CD4-positive, alpha-beta T cell treated with Interleukin-17A for 1 hour (primary cell): Measurements from ENCODE around the gene TMEM79.

ENCODE experiments used
- DNase-seq: peaks from one replicate; pipeline ENCODE4 v3.0.0-alpha.2; 2020

Gene TMEM79

DNA sequence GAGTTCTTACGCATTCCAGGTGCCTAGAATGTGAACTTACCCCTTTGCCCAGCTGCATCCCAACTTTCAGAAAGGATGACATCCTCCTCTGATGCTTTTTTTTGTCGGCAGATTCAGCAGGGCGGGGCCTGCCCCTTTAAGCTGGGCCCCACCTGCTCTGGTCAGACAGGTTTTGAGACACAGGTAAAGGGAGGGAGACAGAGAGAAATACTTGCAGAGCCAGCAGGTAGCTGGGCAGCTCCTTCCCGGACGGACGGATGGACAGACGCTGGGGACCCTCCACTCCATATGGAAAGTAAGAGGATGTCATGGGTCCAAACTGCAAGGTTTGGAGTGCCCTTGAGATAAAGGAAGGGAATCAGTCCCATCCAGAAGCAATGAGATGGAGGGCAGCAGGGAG is at the start of gene TMEM79:
Gene TMEM79, plus strand, starts transcription at position 214 of the 400 bp plus-strand sequence. CDS start 902 bp downstream, outside the sequence.
- DNase-seq: no peak

- DNase-seq: no peak
These were observed 48.0 kb upstream of the TMEM79 start for GRCh38 chr1:156236164-156236563.

DNA sequence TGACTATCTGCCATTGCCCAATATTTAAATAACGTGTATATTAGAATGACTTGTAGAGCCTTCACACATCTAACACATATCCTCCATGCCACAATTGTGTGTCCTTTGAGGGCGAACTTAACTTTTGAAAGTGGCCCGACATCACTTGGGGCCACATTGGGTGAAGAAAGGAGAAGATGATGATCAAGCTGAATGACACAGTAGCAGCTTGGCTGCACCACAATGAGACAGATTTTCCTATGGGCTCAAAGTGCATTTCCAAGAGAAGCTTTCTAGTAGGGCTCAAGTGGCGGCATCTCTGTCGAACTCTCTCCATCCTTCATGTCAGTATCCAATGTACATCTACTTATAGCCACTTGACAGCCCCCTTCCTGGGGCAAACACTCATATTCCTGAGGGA is 45.9 kb upstream of the TMEM79 start:
- no peak for DNase-seq

GRCh38 chr1:156241311-156241811 is 42.8 kb upstream of the TMEM79 start:
- DNase-seq: no peak

- no peak for DNase-seq
These were observed 42.2 kb upstream of the TMEM79 start, which contains the start of gene BGLAP for GRCh38 chr1:156241926-156242325. Gene BGLAP (plus strand): TSS chr1:156242184. CDS start chr1:156242232, 48 bp downstream.

- DNase-seq: no peak
These were observed 41.4 kb upstream of the TMEM79 start for GRCh38 chr1:156242738-156243137.

- no peak for DNase-seq
These were observed 40.0 kb upstream of the TMEM79 start for GRCh38 chr1:156244126-156244525.

DNA sequence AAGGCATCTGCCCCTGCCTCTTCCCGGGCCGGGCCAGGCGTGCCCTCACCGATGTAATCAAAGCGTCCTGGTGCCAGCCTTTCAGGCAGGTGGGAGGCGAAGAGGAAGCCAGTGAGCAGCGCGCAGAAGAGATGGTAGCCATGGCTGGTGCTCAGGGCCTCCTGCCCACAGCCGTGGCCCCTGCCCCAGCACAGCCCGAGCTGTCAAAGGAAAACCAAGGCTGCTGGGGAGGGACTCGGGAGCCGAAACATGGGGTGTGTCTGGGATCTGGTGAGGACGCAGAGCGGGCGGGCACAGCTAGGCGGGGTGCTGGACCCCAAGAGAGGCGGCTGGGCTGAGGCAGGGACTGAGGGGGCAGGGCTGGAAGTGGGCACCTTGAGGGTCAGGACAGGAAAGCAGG is 39.4 kb upstream of the TMEM79 start:
- DNase-seq: no peak

DNA sequence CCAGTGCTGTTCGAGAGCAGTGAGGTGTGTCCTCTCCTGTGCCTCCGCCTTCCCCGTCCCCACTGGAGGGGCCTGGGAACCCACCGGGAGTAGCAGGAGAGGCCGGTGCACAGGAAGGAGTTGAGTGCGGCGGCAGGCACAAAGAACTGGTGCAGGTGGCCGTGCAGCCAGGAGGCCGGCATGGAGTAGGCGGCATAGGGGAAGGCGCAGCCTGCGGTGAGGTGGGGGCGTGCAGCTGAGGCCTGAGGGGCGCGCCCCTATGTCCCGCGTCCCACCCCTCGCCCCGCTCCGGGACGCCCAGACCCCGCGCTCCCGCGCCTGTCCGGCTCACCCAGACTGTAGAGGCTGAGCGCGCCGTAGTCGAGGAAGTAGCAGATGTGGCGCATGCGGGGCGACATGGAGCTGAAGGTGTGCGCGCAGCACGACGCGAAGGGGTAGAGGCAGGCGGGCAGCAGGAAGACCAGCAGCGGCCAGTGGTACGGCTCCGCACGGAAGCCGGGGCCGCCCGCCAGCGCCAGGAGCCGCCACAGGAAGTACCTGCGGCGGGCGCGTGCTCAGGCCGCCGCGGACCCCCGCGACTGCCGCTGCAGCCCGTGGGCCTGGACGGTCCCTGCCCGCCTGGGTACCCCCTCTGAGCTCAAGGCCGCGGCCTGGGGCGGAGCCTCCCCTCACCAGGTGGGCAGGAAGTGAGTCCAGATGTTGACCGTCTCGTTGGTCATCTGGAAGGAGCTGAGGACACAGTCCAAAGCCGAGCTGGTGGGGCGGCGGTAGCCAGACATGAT is 38.5 kb upstream of the TMEM79 start:
- DNase-seq: peak; percentile 41

- no peak for DNase-seq
These were observed 37.8 kb upstream of the TMEM79 start for GRCh38 chr1:156246241-156246780.

- DNase-seq: no peak
These were observed 37.2 kb upstream of the TMEM79 start for GRCh38 chr1:156246781-156247459.

GRCh38 chr1:156247460-156248322 is 36.4 kb upstream of the TMEM79 start, which contains the start of gene PAQR6:
Gene PAQR6 (minus strand): TSS chr1:156248056. CDS start chr1:156246731, 1,325 bp downstream.
- no peak for DNase-seq

- DNase-seq: no peak
These were observed 35.8 kb upstream of the TMEM79 start for GRCh38 chr1:156248323-156248683.

GRCh38 chr1:156249593-156249992 is 34.5 kb upstream of the TMEM79 start:
- no peak for DNase-seq

- no peak for DNase-seq
These were observed 32.6 kb upstream of the TMEM79 start for GRCh38 chr1:156251527-156251926.

DNA sequence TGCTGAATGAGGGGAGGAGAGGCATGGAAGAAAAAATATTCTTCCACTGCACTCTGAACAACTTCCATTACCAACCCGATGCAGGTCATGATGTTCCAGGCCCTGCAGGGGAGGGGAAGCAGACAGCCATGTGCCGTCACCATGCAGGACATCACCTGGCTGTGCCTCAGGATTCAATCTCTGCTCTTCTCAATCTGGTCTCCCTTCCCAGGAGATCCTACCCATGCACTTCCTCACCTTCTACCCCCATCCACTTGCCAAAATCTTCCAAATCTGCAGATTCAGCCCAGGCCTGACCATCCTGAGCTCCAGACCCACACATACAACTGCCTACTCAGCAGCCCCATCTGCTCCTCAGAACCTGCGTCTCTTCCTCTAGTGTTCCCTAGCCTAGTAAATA is 30.5 kb upstream of the TMEM79 start:
- DNase-seq: no peak

DNA sequence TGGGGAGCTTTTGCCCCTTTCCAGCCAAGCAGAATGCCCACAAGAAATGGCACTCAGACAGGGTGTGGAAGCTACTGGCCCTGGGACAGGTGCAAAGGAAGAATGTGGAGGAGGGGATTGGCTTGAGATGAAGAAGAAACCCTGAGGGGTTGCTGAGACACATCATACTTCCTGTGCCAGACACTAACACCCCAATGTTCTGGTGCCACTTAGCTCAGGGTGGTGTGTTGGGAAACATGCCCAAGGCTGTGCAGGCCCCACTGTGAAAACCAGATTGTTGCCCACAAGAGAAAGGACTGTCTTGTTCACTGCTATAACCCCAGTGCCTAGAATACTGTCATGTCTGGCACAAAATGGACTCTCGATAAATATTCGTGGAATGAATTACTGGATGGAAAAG is 26.4 kb upstream of the TMEM79 start:
- DNase-seq: no peak

GRCh38 chr1:156258859-156259258 is 25.3 kb upstream of the TMEM79 start:
- DNase-seq: no peak

- no peak for DNase-seq
These were observed 24.3 kb upstream of the TMEM79 start for GRCh38 chr1:156259805-156260204.

GRCh38 chr1:156260896-156261295 is 23.2 kb upstream of the TMEM79 start:
- DNase-seq: no peak

GRCh38 chr1:156262461-156263287 is 21.5 kb upstream of the TMEM79 start:
- no peak for DNase-seq

DNA sequence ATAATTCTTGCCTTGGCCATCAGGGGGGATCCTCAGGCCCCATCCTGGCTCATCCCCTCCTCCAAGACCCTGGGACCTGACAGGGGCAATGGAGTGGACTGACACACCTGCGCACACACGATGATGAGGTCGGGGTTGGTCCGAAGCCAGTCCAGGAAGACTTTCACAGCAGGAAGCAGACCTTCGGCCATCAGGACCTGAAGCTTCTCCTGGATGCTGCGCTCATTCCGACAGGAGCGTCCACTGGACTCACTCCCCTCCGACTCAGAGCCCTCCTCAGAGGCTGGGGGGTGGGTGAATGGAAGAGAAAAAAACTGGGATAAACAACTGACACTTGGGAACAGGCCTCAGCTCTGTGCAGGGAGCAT is 20.9 kb upstream of the TMEM79 start:
- DNase-seq: no peak
